Measurements from ENCODE around the gene RASL10B. TPM values are rescaled to one million over a fixed set of nuclear protein-coding genes. Genes with fewer than 3 reads are reported as not detected.

The RASL10B gene
- 0.11 TPM in 1 of 2 replicates, not detected in the other for total RNA-seq

GRCh38 chr17:35731239-35731916, at the start of gene RASL10B:
Gene RASL10B, plus strand, starts transcription at chr17:35731639. Its CDS starts 3,546 bp downstream, at chr17:35735185.

GRCh38 chr17:35752945-35753764, 21.7 kb downstream of the RASL10B start, which contains the start of gene GAS2L2:
Gene GAS2L2, minus strand, starts transcription at chr17:35753239. Its CDS starts 389 bp downstream, at chr17:35752850.

GRCh38 chr17:35760587-35760986, 29.1 kb downstream of the RASL10B start, which contains the start of gene C17orf50:
Gene C17orf50, plus strand, starts transcription at chr17:35760887. Its CDS starts 55 bp downstream, at chr17:35760942.

Other genes with a start within 250 kb of the RASL10B start
- 0.08 TPM in 1 of 2 replicates, not detected in the other for gene SLFN12L, start 194.0 kb upstream of the RASL10B start, total RNA-seq
- not detected in 2 replicates for gene SLFN14, start 170.8 kb upstream of the RASL10B start, total RNA-seq
- 2.5 and 4.2 TPM in 2 replicates for gene PEX12, start 153.1 kb upstream of the RASL10B start, total RNA-seq
- 83.3 and 116 TPM in 2 replicates for gene AP2B1, start 144.3 kb upstream of the RASL10B start, total RNA-seq
- gene GAS2L2, start 21.6 kb downstream of the RASL10B start, total RNA-seq, result not detected in 2 replicates
- gene C17orf50, start 29.2 kb downstream of the RASL10B start, total RNA-seq, result not detected in 2 replicates
- 42.0 and 61.6 TPM in 2 replicates for gene MMP28, start 64.0 kb downstream of the RASL10B start, total RNA-seq
- 15.1 and 23.7 TPM in 2 replicates for gene TAF15, start 77.8 kb downstream of the RASL10B start, total RNA-seq
- not detected in 2 replicates for gene HEATR9, start 137.3 kb downstream of the RASL10B start, total RNA-seq
- gene CCL5, start 148.7 kb downstream of the RASL10B start, total RNA-seq, result 0.16 TPM in 1 of 2 replicates, not detected in the other
- gene RDM1, start 199.1 kb downstream of the RASL10B start, total RNA-seq, result 0.23 and 1.0 TPM in 2 replicates
- gene LYZL6, start 212.1 kb downstream of the RASL10B start, total RNA-seq, result not detected in 2 replicates
- not detected in 2 replicates for gene CCL16, start 249.9 kb downstream of the RASL10B start, total RNA-seq